SH-SY5Y (cell line): ENCODE results near the gene PPP3CA.

Experiments
- GATA2 ChIP-seq: IDR thresholded peaks from 2 replicates; pipeline ENCODE4 v1.6.1; 2011; ENCODE audit warnings: mild to moderate bottlenecking, low read depth, low read length
- GATA3 ChIP-seq: IDR thresholded peaks from 2 replicates; pipeline ENCODE4 v1.6.1; 2011; ENCODE audit warnings: low read depth, mild to moderate bottlenecking, low read length, moderate library complexity

DNA sequence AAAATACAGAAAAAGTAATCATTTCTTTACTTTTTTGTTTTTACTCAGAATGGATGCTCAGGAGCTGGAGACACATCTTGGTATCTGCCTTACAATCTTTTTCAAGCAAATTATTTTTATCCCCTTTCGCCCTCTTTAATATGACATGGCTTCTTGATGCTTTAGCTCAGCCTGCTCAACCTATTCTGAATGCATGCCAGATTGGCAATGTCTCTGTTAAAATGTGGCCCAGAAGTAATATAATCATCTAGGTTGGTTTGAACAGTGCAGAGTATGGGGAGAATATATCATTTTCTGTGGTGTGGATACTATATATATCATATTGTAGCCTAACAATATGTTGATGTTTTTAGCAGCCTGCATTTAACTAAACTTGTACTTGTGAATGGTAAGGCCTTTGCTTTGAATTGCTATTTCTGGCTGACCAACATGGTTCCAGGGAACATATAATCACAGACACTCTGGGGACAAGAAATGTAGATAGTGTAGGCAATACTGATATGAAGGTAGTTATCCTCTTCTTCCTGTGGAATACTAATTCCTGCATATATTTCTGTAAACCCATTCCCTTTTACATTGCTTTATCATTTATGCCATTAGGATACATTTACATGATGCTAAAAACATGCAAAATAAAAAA is 282.7 kb downstream of the PPP3CA start:
- no peak for TF ChIP-seq GATA3
- TF ChIP-seq GATA2, result no peak
